ENCODE results near the gene NT5C1A. TPM values are rescaled to one million over a fixed set of nuclear protein-coding genes. Genes with fewer than 3 reads are reported as not detected.

NT5C1A gene
- total RNA-seq, 1 donor from 2014 or later = not detected

- TF ChIP-seq CTCF (conservative IDR thresholded peaks at IDR 0.05) = no peak
- Mint-ChIP-seq H3K4me1 (ENCODE audit: unreplicated experiment) (peaks cover 3% of the 10 kb centered on the region), H3K9me3 (no peaks in the 10 kb centered on the region), H3K27me3 (peaks cover 89% of the 10 kb centered on the region), H3K4me3 (peak overlapping the region; percentile 72), H3K27ac (no peak overlapping the region), H3K36me3 (no peaks in the 10 kb centered on the region)
- DNase-seq (ENCODE audit: extremely low spot score, unreplicated experiment) = no peak
Measured at GRCh38 chr1:39692152-39693074, 20.5 kb upstream of the NT5C1A start.

GRCh38 chr1:39691383-39692151, 19.7 kb upstream of the NT5C1A start, which contains the start of gene HPCAL4:
HPCAL4 (minus strand) TSS chr1:39691433; CDS start chr1:39684603, 6,830 bp downstream.
- Mint-ChIP-seq H3K27me3 (peaks cover 89% of the 10 kb centered on the region), H3K9me3 (no peaks in the 10 kb centered on the region), H3K4me3 (peak within 1 kb of the TSS; percentile 72), H3K4me1 (ENCODE audit: unreplicated experiment) (peaks cover 3% of the 10 kb centered on the region), H3K27ac (no peak within 1 kb of the TSS), H3K36me3 (no peaks in the 10 kb centered on the region)
- no peak for TF ChIP-seq CTCF (conservative IDR thresholded peaks at IDR 0.05)
- peak; percentile 90 for DNase-seq (ENCODE audit: extremely low spot score, unreplicated experiment)

GRCh38 chr1:39690794-39691382, 19.0 kb upstream of the NT5C1A start:
- H3K36me3 Mint-ChIP-seq = no peaks in the 10 kb centered on the region
- H3K4me1 Mint-ChIP-seq (ENCODE audit: unreplicated experiment) = peaks cover 3% of the 10 kb centered on the region

GRCh38 chr1:39690225-39690624, 18.3 kb upstream of the NT5C1A start:
- Mint-ChIP-seq H3K27ac (no peak overlapping the region), H3K27me3 (peaks cover 90% of the 10 kb centered on the region), H3K4me1 (ENCODE audit: unreplicated experiment) (peaks cover 3% of the 10 kb centered on the region), H3K36me3 (no peaks in the 10 kb centered on the region), H3K9me3 (no peaks in the 10 kb centered on the region), H3K4me3 (peak overlapping the region; percentile 9)
- TF ChIP-seq CTCF (conservative IDR thresholded peaks at IDR 0.05) = no peak
- no peak for DNase-seq (ENCODE audit: extremely low spot score, unreplicated experiment)

More at GRCh38 chr1:39690794-39691382, 19.0 kb upstream of the NT5C1A start:
- no peak overlapping the region for H3K27ac Mint-ChIP-seq
- DNase-seq (ENCODE audit: extremely low spot score, unreplicated experiment) = no peak
- peak overlapping the region; percentile 61 for H3K4me3 Mint-ChIP-seq
- TF ChIP-seq CTCF (conservative IDR thresholded peaks at IDR 0.05) = no peak
- no peaks in the 10 kb centered on the region for H3K9me3 Mint-ChIP-seq
- peaks cover 91% of the 10 kb centered on the region for H3K27me3 Mint-ChIP-seq

- no peaks in the 10 kb centered on the region for H3K36me3 Mint-ChIP-seq
- DNase-seq (ENCODE audit: extremely low spot score, unreplicated experiment) = no peak
- no peak overlapping the region for H3K27ac Mint-ChIP-seq
- peaks cover 90% of the 10 kb centered on the region for H3K27me3 Mint-ChIP-seq
- TF ChIP-seq CTCF (conservative IDR thresholded peaks at IDR 0.05) = no peak
- no peaks in the 10 kb centered on the region for H3K9me3 Mint-ChIP-seq
- no peak overlapping the region for H3K4me3 Mint-ChIP-seq
- peaks cover 9% of the 10 kb centered on the region for H3K4me1 Mint-ChIP-seq (ENCODE audit: unreplicated experiment)
Measured at GRCh38 chr1:39689635-39690034, 17.7 kb upstream of the NT5C1A start.
